Astrocyte of the hippocampus (primary cell): ENCODE results near the gene SPACA1.
A peak's percentile ranks its signal among the peaks of the same experiment; 100 is the strongest.

Source experiments
- DNase-seq: peaks from one replicate; pipeline ENCODE4 v3.0.0; 2011; ENCODE audit warnings: low read depth, low spot score

Gene SPACA1

DNA sequence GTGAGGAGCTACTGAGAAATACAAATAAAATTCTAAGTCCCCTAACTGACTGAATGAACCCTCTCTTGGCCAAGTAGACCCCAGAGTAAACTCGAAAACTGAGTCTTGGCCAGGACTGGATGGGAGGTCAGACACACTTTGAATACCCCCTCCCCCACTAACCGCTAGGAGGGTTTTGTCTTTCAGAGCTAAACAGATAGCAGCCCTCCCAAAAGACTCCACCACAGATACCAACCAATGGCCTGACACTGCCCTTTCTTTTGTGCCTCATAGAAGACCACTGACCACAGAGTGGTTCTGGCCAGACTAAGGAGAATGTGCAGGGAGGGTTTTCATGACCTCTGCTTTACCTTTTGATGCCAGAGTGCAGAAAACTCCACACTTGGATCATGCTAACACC lies 42.1 kb downstream of the SPACA1 start:
- DNase-seq = no peak

DNA sequence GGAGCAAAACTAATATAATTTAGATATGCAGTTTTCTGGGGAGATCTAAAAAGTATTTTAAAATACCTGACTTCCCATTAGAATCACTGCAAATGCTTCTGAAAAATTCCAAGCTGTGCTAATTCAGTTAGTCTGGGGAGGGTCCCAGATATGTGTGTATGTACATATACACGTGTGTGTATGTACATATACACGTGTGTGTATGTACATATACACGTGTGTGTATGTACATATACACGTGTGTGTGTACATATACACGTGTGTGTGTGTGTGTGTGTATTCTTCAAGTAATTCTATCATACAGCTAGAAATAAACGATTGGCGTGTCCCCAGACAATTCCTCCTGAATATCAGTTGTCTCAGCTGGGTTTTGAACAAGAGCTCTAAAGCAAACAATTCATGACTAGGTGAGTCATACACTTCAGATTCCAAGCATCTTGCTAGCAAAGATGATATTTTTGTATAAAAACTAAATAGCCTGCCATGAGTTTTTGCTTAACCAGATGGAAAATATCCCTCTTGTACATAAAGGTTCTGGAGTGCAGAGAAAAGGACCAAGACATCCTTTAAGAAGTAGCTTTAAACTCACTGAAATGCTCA lies 58.2 kb downstream of the SPACA1 start:
- DNase-seq = peak; percentile 35

GRCh38 chr6:88107241-88107640 lies 59.6 kb downstream of the SPACA1 start:
- DNase-seq = no peak

DNA sequence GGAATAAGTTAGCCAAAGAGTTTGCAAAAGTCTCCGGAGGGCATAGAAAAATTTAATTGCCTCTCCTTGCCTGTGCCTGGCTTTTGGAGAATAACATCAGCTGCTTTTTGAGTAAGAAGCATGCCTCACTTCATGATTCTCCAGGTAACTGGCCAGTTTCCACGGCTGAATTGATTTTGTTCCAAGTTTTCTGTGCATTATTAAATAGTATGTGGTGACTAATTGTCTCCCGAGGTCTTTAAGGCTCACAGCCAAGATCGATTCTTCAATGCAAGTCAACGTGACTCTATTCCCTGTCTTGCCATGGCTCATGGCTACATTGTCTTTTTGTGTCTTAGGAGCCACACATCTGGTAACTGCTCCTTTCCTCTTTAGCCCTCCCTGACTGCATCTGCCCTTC lies 64.3 kb downstream of the SPACA1 start:
- no peak for DNase-seq

DNA sequence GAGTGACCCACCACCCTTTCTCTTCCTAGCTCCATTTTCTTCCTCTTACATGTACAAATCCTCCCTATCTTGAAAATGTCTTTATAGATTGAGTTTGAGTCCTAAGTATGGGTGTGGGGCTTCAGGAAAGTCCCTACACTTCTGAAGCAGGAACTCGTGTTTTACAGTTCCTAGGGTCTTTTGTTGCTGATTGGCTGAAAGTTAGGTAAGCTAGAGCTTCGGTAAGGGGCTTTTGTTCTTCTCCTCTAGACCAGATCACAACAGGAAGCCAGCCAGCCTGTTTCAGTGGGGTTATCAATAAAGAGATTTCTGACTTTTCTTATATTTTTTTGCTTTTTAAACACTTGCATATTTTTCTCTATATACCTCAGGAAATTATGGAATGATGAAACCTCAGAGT lies 67.2 kb downstream of the SPACA1 start:
- DNase-seq = no peak

- no peak for DNase-seq
These were observed 67.7 kb downstream of the SPACA1 start for GRCh38 chr6:88115307-88115706.

DNA sequence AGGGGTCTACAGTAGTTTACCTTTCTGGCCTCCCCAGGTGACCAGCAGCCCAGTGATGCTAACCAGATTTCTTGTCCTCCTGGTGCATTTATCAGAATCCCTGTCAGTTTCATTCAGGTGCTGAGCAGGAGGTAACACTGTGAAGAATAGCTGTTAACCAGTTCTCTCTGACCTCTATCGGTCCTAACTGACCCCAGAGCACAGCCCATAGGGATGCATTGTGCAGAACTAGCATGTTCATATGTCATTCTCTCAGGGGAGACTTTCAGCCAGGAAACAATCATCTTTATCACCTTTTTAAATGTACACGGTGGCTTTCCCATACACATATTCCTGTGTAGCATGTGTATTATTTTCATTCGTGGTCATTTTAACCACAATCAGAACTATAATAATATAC lies 68.6 kb downstream of the SPACA1 start:
- DNase-seq = no peak
